Kidney (tissue), 14 donors: Measurements from ENCODE around the gene PHACTR3. TPM values are rescaled to one million over a fixed set of nuclear protein-coding genes. Genes with fewer than 3 reads are reported as not detected.
"Not testable (repeated sequence)": the region's sequence is repeated elsewhere in the genome, so short reads cannot be mapped to it uniquely, and the experiment has no call there.

ENCODE experiments used
- DNase-seq, 5 donors: peaks; one replicate each; pipeline ENCODE4 v3.0.0-alpha.2; 2013 to 2020
- FAIRE-seq: peaks from 2 replicates; lab custom pipeline; 2012; peaks lifted over from hg19 to GRCh38; lab: Jason Lieb, UNC
- H3K27ac ChIP-seq, 2 donors: one replicate each; pipeline ENCODE4 v1.7.0; 2013; ENCODE audit warnings: low read depth in 2 of 2, low read length in 2 of 2, inconsistent platforms in 1 of 2
- H3K27me3 ChIP-seq: one replicate; pipeline ENCODE4 v1.7.1; 2013; ENCODE audit warnings: low read length, inconsistent platforms; ENCODE audit not compliant: control insufficient read depth, insufficient read depth
- H3K36me3 ChIP-seq, 3 donors: one replicate each; pipeline versions ENCODE4 v1.7.0 to v1.7.1; 2013; ENCODE audit warnings: low read length in 3 of 3, control low read depth in 1 of 3, inconsistent platforms in 1 of 3; ENCODE audit not compliant: insufficient read depth in 3 of 3, control insufficient read depth in 2 of 3
- H3K4me1 ChIP-seq, 3 donors: one replicate each; pipeline versions ENCODE4 v1.7.0 to v1.7.1; 2013; ENCODE audit warnings: low read length in 3 of 3, inconsistent platforms in 1 of 3, low read depth in 1 of 3; ENCODE audit not compliant: control insufficient read depth in 2 of 3, insufficient read depth in 2 of 3
- H3K4me3 ChIP-seq, 3 donors: one replicate each; pipeline versions ENCODE4 v1.7.0 to v1.8.1; 2013; ENCODE audit warnings: low read length in 3 of 3, control low read depth in 1 of 3, inconsistent platforms in 1 of 3
- H3K9ac ChIP-seq, 3 donors: one replicate each; pipeline versions ENCODE4 v1.7.0 to v1.7.1; 2013; ENCODE audit warnings: low read length in 3 of 3, control low read depth in 1 of 3, inconsistent platforms in 1 of 3
- H3K9me3 ChIP-seq, 3 donors: one replicate each; pipeline versions ENCODE4 v1.7.0 to v1.7.1; 2013; ENCODE audit warnings: low read length in 3 of 3, control low read depth in 1 of 3, inconsistent platforms in 1 of 3; ENCODE audit not compliant: control insufficient read depth in 2 of 3, insufficient read depth in 1 of 3
- CTCF ChIP-seq: IDR thresholded peaks from 3 replicates; pipeline ENCODE4 v1.5.1; 2012; ENCODE audit warnings: mild to moderate bottlenecking, moderate library complexity, borderline replicate concordance; ENCODE audit not compliant: insufficient read depth; ENCODE audit errors: extremely low read depth
- intact Hi-C: fragments of 100-400 bp; cut with DNase I; formaldehyde crosslinking; loops from one replicate; pipeline ENCODE4 v1.11.1; 2022
- polyA plus RNA-seq: library from polyadenylated mRNA; stranded (reverse); fragments of 350-450 nt; fragmentation: Illumina TruSeq; extraction: RNeasy Lipid Tissue Mini Kit (QIAGEN cat#74804); gene quantifications from one replicate; pipeline ENCODE4 v1.2.3, GENCODE V29; 2014; ENCODE audit warnings: low read depth, low replicate concordance; ENCODE audit not compliant: insufficient read depth
- total RNA-seq: library from RNA; stranded (reverse); fragmentation: NEBNext Ultra II Directional; extraction: Animal tissue kit (Norgen Biotek cat#: 25700); gene quantifications from one replicate; pipeline ENCODE4 v1.2.1, GENCODE V29; 2021
- donor health status: control.
- donor health status: control.
- donor health status: control.
- donor health status: control.
- donor health status: control.
- donor health status: DM: yes; HTN: yes; CAD: no.
- donor health status: Normal renal cell carcinoma (clear cell type).

The PHACTR3 gene
- total and polyA plus RNA-seq, 2 donors from 2014 or later, result 1.7 to 12.3 TPM

GRCh38 chr20:59880198-59880597, 275.9 kb downstream of the PHACTR3 start:
- H3K9me3 ChIP-seq, result no peaks in the 10 kb centered on the region
- no peak overlapping the region for H3K27ac ChIP-seq
- H3K4me1 ChIP-seq, result no peaks in the 10 kb centered on the region
- no peak for DNase-seq
- no peak for FAIRE-seq
- H3K27me3 ChIP-seq, result no peaks in the 10 kb centered on the region
- H3K9ac ChIP-seq, result no peak overlapping the region
- no peaks in the 10 kb centered on the region for H3K36me3 ChIP-seq
- TF ChIP-seq CTCF, result no peak
- H3K4me3 ChIP-seq, result no peak overlapping the region
- intact Hi-C loops, result no loop called here

GRCh38 chr20:59884494-59884893, 280.2 kb downstream of the PHACTR3 start:
- H3K27me3 ChIP-seq, result no peaks in the 10 kb centered on the region
- FAIRE-seq (no peak), DNase-seq (no peak)
- H3K9me3 ChIP-seq, result no peaks in the 10 kb centered on the region
- no peak for TF ChIP-seq CTCF
- H3K4me3 ChIP-seq, result no peak overlapping the region
- intact Hi-C loops, result no loop called here
- H3K9ac ChIP-seq, result no peak overlapping the region
- no peak overlapping the region for H3K27ac ChIP-seq
- no peaks in the 10 kb centered on the region for H3K4me1 ChIP-seq
- H3K36me3 ChIP-seq, result no peaks in the 10 kb centered on the region

GRCh38 chr20:59888050-59888449, 283.7 kb downstream of the PHACTR3 start:
- FAIRE-seq, result no peak
- intact Hi-C loops, result no loop called here
- Histone ChIP-seq H3K36me3 (no peaks in the 10 kb centered on the region), H3K9ac (no peak overlapping the region), H3K27me3 (no peaks in the 10 kb centered on the region), H3K9me3 (no peaks in the 10 kb centered on the region), H3K4me3 (no peak overlapping the region), H3K4me1 (no peaks in the 10 kb centered on the region), H3K27ac (no peak overlapping the region)
- TF ChIP-seq CTCF, result no peak
- DNase-seq, result no peak

- FAIRE-seq, H3K9me3 ChIP-seq, H3K27ac ChIP-seq, H3K9ac ChIP-seq, H3K4me3 ChIP-seq, DNase-seq, H3K27me3 ChIP-seq, H3K4me1 ChIP-seq, H3K36me3 ChIP-seq, intact Hi-C loops: not testable (repeated sequence)
Measured at GRCh38 chr20:59890035-59890434, 285.7 kb downstream of the PHACTR3 start.
